PC-3 (cell line): ENCODE results near the gene FMNL1. TPM values are rescaled to one million over a fixed set of nuclear protein-coding genes. Genes with fewer than 3 reads are reported as not detected.

Experiments
- ATAC-seq: fragments of 200-7000 bp; cut with Tn5 transposase; 2 replicates; pipeline ENCODE4 v1.9.1; 2020; ENCODE audit warnings: mild to moderate bottlenecking, moderate library complexity
- BruUV-seq: library from RNA; stranded (reverse); fragments of 400-500 nt; replicated peaks from 2 replicates; lab custom pipeline; 2021; lab: Mats Ljungman, UMichigan
- CTCF ChIA-PET: fragments of 300-600 bp; sonication (Branson Sonifier 250); formaldehyde crosslinking; loops from one replicate; lab custom pipeline; 2022; ENCODE audit warnings: antibody characterized with exemption; lab: Charles Lee
- POLR2A ChIA-PET: fragments of 300-600 bp; sonication (Branson Sonifier 250); formaldehyde crosslinking; loops from one replicate; lab custom pipeline; 2022; ENCODE audit warnings: antibody characterized with exemption; ENCODE audit not compliant: unreplicated experiment; lab: Charles Lee
- DNase-seq: peaks from one replicate; pipeline ENCODE4 v3.0.0-alpha.2; 2015
- H2AFZ ChIP-seq: fragments of 300-600 bp; sonication (generic); 2 replicates; pipeline ENCODE4 v1.6.0; 2016; ENCODE audit warnings: antibody characterized with exemption, low read length
- H3F3A ChIP-seq: fragments of 300-600 bp; sonication (generic); one replicate; pipeline ENCODE4 v1.6.0; 2017; ENCODE audit warnings: antibody characterized with exemption, low read length, control low read depth, mild to moderate bottlenecking; ENCODE audit not compliant: unreplicated experiment
- H3K27ac ChIP-seq: fragments of 300-600 bp; sonication (generic); 2 replicates; pipeline ENCODE4 v1.5.1; 2016; ENCODE audit warnings: mild to moderate bottlenecking, low read length
- H3K27me3 ChIP-seq: fragments of 300-600 bp; sonication (generic); 2 replicates; pipeline ENCODE4 v1.6.1; 2016; ENCODE audit warnings: low read length, mixed read lengths
- H3K36me3 ChIP-seq: fragments of 300-600 bp; sonication (generic); 2 replicates; pipeline ENCODE4 v1.6.1; 2016; ENCODE audit warnings: low read depth, mixed run types, low read length, mixed read lengths
- H3K4me1 ChIP-seq: fragments of 300-600 bp; sonication (generic); 2 replicates; pipeline ENCODE4 v1.5.1; 2016; ENCODE audit warnings: low read length; ENCODE audit not compliant: insufficient read depth
- H3K4me2 ChIP-seq: fragments of 300-600 bp; sonication (generic); 2 replicates; pipeline ENCODE4 v1.6.0; 2016; ENCODE audit warnings: low read length
- H3K4me3 ChIP-seq: fragments of 300-600 bp; sonication (generic); 2 replicates; pipeline ENCODE4 v1.5.1; 2016; ENCODE audit warnings: mild to moderate bottlenecking, low read length, mixed read lengths
- H3K79me2 ChIP-seq: fragments of 300-600 bp; sonication (generic); 2 replicates; pipeline ENCODE4 v1.6.1; 2017; ENCODE audit warnings: low read length, mixed read lengths
- H3K9ac ChIP-seq: fragments of 300-600 bp; sonication (generic); 2 replicates; pipeline ENCODE4 v1.6.0; 2016; ENCODE audit warnings: mild to moderate bottlenecking, low read length
- H3K9me2 ChIP-seq: fragments of 300-600 bp; sonication (generic); replicated peaks from 2 replicates; pipeline ENCODE4 v1.6.1; 2016; ENCODE audit warnings: mixed run types, low read length, mixed read lengths
- H3K9me3 ChIP-seq: fragments of 300-600 bp; sonication (generic); 2 replicates; pipeline ENCODE4 v1.6.1; 2016; ENCODE audit warnings: low read length, mixed read lengths
- H4K20me1 ChIP-seq: fragments of 300-600 bp; sonication (generic); 2 replicates; pipeline ENCODE4 v1.6.1; 2016; ENCODE audit warnings: low read length, mixed read lengths
- CTCF ChIP-seq: fragments of 300-600 bp; sonication (generic); conservative IDR thresholded peaks from 2 replicates; pipeline ENCODE4 v1.5.1; 2017; ENCODE audit warnings: antibody characterized with exemption, low read depth, mild to moderate bottlenecking, low read length
- EZH2 ChIP-seq: fragments of 300-600 bp; sonication (generic); IDR thresholded peaks from one replicate; pipeline ENCODE4 v1.6.1; 2017; ENCODE audit warnings: antibody characterized with exemption, mild to moderate bottlenecking, low read length; ENCODE audit not compliant: unreplicated experiment
- EZH2phosphoT487 ChIP-seq: fragments of 300-600 bp; sonication (generic); IDR thresholded peaks from 2 replicates; pipeline ENCODE4 v1.6.1; 2018; ENCODE audit warnings: mild to moderate bottlenecking, antibody characterized with exemption, low read length, borderline replicate concordance
- intact Hi-C: fragments of 100-400 bp; cut with micrococcal nuclease; formaldehyde crosslinking; loops from 2 replicates; pipeline ENCODE4 v1.9.0; 2023
- total RNA-seq: library from RNA; depleted of rRNA; stranded (reverse); fragments of >200 nt; gene quantifications from 2 replicates; pipeline ENCODE4 v1.2.3, GENCODE V29; 2014

Gene FMNL1
- total RNA-seq, 1 experiment from 2014 or later = 8.2 TPM

GRCh38 chr17:45218895-45219661, 2.6 kb upstream of the FMNL1 start:
- intact Hi-C loops = loop anchor here (1.0 to 5.0 kb wide), 3 partner anchors 16 to 613 kb away; no protein-coding TSS in a partner anchor
- peak; percentile 98 for TF ChIP-seq CTCF
- TF ChIP-seq EZH2 = no peak
- Histone ChIP-seq H3K9me2 (no peaks in the 10 kb centered on the region), H3K4me2 (peak overlapping the region; percentile 40; the same call in 1 of the 2 replicates), H3K27ac (no peak overlapping the region), H2AFZ (peak overlapping the region; percentile 65), H3K79me2 (0 out of 2 replicates have a peak, but pooled peaks cover 6% of the 10 kb centered on the region), H3K4me1 (peaks cover 12% of the 10 kb centered on the region), H3K27me3 (no peaks in the 10 kb centered on the region), H3K9ac (no peak overlapping the region), H3K9me3 (no peaks in the 10 kb centered on the region), H3K4me3 (no peak overlapping the region), H3K36me3 (no peaks in the 10 kb centered on the region), H3F3A (no peaks in the 10 kb centered on the region), H4K20me1 (no peaks in the 10 kb centered on the region)
- no TSS peak for BruUV-seq
- peak; percentile 76 for ATAC-seq
- ChIA-PET POLR2A (interaction anchor here (0.6 to 1.2 kb wide), 3 partner anchors 98 to 205 kb away, joined by 3 to 5 read pairs (median 4); partner anchors contain the start of gene MAP3K14), CTCF (interaction anchor here (0.5 to 2.8 kb wide), 11 partner anchors 10 to 207 kb away, joined by 3 to 20 read pairs (median 8); partner anchors contain the start of gene ACBD4)
- peak; percentile 92 for DNase-seq

GRCh38 chr17:45220079-45220478, 1.6 kb upstream of the FMNL1 start:
- H3K4me3 ChIP-seq = no peak overlapping the region
- CTCF ChIA-PET = interaction anchor here (0.6 to 2.0 kb wide), 4 partner anchors 9 to 853 kb away, joined by 3 to 20 read pairs (median 4); no protein-coding TSS in a partner anchor

More at GRCh38 chr17:45220079-45220478, 1.6 kb upstream of the FMNL1 start:
- DNase-seq (no peak), ATAC-seq (no peak)
- Histone ChIP-seq H3F3A (no peaks in the 10 kb centered on the region), H3K9ac (no peak overlapping the region), H3K79me2 (0 out of 2 replicates have a peak, but pooled peaks cover 6% of the 10 kb centered on the region), H3K4me1 (peaks cover 19% of the 10 kb centered on the region), H3K4me2 (no peak overlapping the region), H3K9me3 (no peaks in the 10 kb centered on the region), H2AFZ (no peak overlapping the region), H3K27ac (no peak overlapping the region), H3K36me3 (no peaks in the 10 kb centered on the region), H4K20me1 (no peaks in the 10 kb centered on the region), H3K27me3 (no peaks in the 10 kb centered on the region), H3K9me2 (no peaks in the 10 kb centered on the region)
- no TSS peak for BruUV-seq
- POLR2A ChIA-PET = interaction anchor here (1.4 kb wide), 1 partner anchor 72 kb away, joined by 6 read pairs; the partner anchor contains the start of gene HEXIM1
- TF ChIP-seq EZH2 (no peak), CTCF (no peak), EZH2phosphoT487 (no peak)
- intact Hi-C loops = no loop called here
